Epidermal melanocyte (primary cell): ENCODE measurements around the gene MYO3B.

ENCODE experiments used
- DNase-seq: peaks from one replicate; pipeline ENCODE4 v3.0.0; 2011; ENCODE audit warnings: low spot score; ENCODE audit not compliant: insufficient read length

Gene MYO3B

GRCh38 chr2:170159060-170159459 is 18.9 kb upstream of the MYO3B start:
- DNase-seq, result no peak

DNA sequence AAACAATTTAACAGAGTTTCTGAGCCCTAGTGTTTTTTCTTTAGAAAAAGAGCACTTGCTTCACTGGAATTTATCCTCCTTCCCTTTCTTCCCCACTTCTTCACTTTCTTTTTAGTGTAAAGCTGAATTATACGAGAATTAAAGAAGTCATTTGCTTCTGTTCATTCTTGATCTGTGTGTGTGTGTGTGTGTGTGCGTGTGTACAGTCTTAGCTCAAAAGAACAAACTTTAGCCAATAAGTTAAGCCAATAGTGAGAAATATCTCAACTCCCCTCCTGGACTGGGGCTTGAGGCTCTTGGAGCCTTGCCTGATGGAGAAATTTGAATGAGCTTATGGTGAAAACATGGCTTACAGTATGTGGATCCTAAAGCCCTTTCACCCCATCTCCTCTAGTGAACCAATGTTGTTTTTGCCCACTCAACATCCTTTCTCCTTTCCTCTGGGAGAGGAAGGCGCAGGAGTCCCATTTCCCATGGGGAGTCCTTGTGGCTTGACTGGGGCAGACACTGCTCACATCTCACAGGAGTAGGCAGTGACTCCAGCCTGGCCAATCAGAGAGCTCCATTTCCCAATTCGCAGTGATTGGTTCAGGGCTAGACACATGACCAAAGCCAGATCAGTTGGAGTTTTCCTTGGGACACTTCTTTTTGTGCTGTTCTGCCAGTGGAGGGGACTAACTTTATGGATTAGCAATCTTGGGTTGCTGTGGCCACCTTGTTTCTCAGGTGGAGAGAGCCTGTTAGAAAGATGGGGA is 16.3 kb upstream of the MYO3B start:
- no peak for DNase-seq

DNA sequence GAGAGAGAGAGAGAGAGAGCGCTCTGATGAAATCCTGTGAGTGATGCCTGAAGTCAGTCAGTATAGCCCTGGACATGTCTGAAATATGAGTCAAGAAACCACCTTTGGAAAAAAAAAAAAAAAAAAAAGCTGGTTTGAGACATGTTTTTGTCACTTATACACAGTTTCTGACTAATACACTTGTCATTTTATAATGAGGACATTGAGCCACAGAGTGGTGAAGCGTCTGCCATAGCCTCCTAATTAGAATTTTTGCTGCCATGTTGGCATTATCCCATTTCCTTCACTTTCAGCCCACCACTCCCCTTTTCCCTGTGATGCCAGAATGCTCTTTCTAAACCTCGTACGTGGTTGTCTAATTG is 15.7 kb upstream of the MYO3B start:
- DNase-seq, result no peak

- DNase-seq, result no peak
These were observed 14.4 kb upstream of the MYO3B start for GRCh38 chr2:170163411-170164065.

DNA sequence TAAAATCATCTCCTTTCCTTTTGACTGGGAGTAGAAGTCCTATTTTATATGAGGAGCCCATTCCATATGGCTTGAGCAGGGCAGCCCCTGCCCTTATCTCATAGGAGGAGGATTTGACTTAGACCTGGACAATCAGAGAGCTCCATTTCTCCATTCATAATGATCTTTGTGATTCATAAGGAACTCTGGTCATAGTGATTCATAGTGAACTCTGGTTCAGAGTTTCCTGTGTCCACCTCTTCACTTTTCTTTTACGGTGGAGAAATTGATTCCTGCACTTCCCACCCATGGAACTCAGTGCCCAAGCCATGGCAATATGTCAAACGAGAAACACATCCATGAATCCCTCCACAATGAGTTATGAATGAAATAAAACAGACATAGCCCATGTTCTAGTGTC is 12.8 kb upstream of the MYO3B start:
- DNase-seq, result no peak

- no peak for DNase-seq
These were observed 11.2 kb upstream of the MYO3B start for GRCh38 chr2:170166735-170167134.

GRCh38 chr2:170170281-170171040 is 7.5 kb upstream of the MYO3B start:
- no peak for DNase-seq

DNA sequence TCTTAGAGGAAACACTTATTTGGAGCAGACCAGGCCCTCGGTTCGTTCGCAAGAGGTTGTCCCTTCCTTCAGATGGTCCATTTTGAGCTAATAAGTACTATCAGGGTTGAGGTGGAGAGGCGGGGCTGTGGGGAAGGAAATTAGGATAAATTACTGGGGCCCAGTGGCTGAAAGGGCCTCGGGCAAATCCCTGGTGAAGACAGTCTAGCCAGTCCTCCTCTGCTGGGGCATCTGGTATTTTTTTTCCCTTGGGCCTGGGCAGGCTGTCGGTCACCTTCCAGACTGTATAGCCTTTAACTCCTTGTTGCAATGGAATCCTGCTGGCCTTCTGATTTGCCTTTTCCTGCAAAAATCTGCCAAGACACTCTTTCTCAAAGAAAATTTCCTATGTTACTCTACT is 1.7 kb upstream of the MYO3B start:
- no peak for DNase-seq

GRCh38 chr2:170180031-170180566 is 2.2 kb downstream of the MYO3B start:
- no peak for DNase-seq

GRCh38 chr2:170181602-170182001 is 3.7 kb downstream of the MYO3B start:
- DNase-seq, result no peak

DNA sequence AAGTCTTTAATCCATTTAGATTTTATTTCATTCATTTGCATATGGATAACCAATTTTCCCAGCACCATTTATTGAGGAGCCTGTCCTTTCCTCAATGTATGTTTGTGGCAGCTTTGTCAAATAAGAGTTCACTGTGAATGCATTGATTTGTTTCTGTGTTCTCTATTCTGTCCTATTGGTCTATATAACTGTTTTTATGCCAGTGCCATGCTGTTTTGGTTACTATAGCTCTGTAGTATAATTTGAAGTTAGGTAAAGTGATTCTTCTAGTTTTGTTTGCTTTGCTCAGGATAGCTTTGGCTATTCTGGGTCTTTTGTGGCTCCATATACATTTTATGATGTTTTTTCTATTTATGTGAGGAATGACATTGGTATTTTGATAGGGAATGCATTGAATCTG is 7.4 kb downstream of the MYO3B start:
- no peak for DNase-seq

DNA sequence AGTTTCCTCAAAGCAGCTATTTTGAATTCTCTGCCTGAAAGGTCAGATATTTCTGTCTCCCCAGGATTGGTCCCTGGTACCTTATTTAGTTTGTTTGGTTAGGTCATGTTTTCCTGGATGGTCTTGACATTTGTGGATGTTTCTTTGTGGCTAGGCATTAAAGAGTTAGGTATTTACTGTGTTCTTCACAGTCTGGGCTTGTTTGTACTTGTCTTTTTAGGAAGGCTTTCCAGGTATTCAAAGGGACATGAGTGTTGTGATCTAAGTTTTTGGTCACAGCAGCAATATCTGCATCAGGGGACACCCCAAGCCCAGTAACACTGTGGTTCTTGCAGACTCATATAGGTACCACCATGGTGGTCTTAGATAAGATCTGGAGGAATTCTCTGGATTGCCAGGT is 11.8 kb downstream of the MYO3B start:
- DNase-seq, result no peak

DNA sequence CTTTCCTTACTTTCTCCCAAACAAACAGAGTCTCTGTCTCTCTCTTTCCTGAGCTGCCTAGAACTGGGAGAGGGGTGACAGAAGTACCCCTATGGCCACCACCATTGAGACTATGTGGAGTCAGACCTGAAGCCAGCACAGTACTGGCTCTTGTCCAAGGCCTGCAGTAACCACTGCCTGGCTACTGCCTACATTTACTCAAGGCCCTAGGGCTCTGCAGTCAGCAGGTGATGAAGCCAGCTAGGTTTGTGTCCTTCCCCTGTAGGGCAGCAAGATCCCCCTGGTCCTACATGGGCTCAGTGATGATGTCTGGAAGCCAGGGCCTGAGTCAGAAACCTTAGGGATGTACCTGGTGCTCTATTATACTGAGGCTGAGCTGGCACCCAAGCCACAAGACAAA is 12.2 kb downstream of the MYO3B start:
- DNase-seq, result no peak

- no peak for DNase-seq
These were observed 13.4 kb downstream of the MYO3B start for GRCh38 chr2:170191166-170191866.

GRCh38 chr2:170196963-170197362 is 19.0 kb downstream of the MYO3B start:
- DNase-seq, result no peak

GRCh38 chr2:170201275-170201674 is 23.3 kb downstream of the MYO3B start:
- DNase-seq, result no peak

DNA sequence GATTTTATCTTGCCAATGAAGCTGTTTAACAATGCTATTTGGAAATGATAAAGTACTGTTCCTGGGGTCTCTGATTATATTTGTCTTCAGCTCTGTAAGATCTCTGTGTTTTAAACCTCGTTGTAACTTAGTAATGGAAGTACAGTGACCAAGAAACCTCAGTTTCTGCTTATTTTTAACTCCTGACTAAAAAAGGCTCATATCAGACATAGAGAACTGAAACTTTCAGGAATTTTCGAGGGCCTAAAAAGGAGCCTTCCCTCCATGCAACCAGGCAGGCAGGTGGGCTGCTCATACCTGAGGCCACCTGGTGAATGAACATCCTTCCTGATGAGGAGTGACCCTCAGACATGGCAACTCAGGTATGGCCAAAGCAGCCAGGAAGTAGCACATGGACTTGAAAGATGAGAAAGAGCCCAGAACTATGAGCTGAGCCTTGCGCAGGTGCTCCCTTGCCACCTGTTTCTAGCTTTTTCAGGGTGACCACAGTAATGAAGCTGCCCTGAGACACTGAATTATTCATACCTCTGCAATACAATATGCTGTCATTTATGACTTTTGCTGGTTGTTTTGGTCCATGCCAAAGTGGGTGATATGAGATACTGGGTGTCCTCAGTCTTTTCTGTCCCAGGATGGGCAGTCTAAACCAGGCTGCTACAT is 23.9 kb downstream of the MYO3B start:
- DNase-seq, result no peak

GRCh38 chr2:170202437-170202836 is 24.5 kb downstream of the MYO3B start:
- no peak for DNase-seq

- DNase-seq, result no peak
These were observed 26.5 kb downstream of the MYO3B start for GRCh38 chr2:170204298-170204951.

- no peak for DNase-seq
These were observed 28.3 kb downstream of the MYO3B start for GRCh38 chr2:170206246-170206645.
